ENCODE measurements around the gene HAS3. TPM values are rescaled to one million over a fixed set of nuclear protein-coding genes. Genes with fewer than 3 reads are reported as not detected.

The HAS3 gene
- total and polyA plus RNA-seq, 11 donors, result 0.21 to 2.0 (median 0.48) TPM

GRCh38 chr16:69127966-69128510 lies 22.6 kb downstream of the HAS3 start:
- WGBS, 4 donors, result 91 to 97% (median 94%) methylated on average over 12 of the region's 12 CpGs
- peaks cover 0 to 30% (median 3%) of the 10 kb centered on the region in 9 donors for H3K36me3 ChIP-seq
- no peak overlapping the region for H3K27ac ChIP-seq
- ATAC-seq (no peak), DNase-seq (peak in 1 of 5 donors; percentile 5)
- TF ChIP-seq CTCF (IDR thresholded peaks at IDR 0.05) (no peak), POLR2A (IDR thresholded peaks at IDR 0.05) (no peak)
- H3K4me1 ChIP-seq, result peaks cover 0 to 32% (median 17%) of the 10 kb centered on the region in 12 donors
- intact Hi-C loops (cut with DNase I), result loop anchor here in 5 of 10 donors (5.0 to 10.0 kb wide), 4 partner anchors 423 to 603 kb away; partner anchors contain the start of gene ZFP90 (in 1 of the 5)
- H3K27me3 ChIP-seq, result no peaks in the 10 kb centered on the region
- H3K4me3 ChIP-seq, result no peak overlapping the region
- H3K9me3 ChIP-seq, result no peaks in the 10 kb centered on the region

GRCh38 chr16:69130461-69130860 lies 25.0 kb downstream of the HAS3 start:
- H3K27me3 ChIP-seq, result no peaks in the 10 kb centered on the region
- H3K4me3 ChIP-seq, result peak overlapping the region in 4 of 12 donors; percentile 77 to 99 (median 95)
- peaks cover 0 to 22% (median 3%) of the 10 kb centered on the region in 9 donors for H3K36me3 ChIP-seq
- WGBS, 4 donors, result 62 to 72% (median 64%) methylated on average over 6 of the region's 6 CpGs
- intact Hi-C loops (cut with DNase I), result loop anchor here in 1 of 10 donors (10.0 kb wide), 1 partner anchor 596 kb away; the partner anchor contains the start of gene ZFP90
- H3K9me3 ChIP-seq, result no peaks in the 10 kb centered on the region
- ATAC-seq (no peak), DNase-seq (no peak)
- peak overlapping the region in 3 of 12 donors; percentile 50 to 92 (median 90) for H3K27ac ChIP-seq
- no peak for TF ChIP-seq CTCF (IDR thresholded peaks at IDR 0.05)
- no peak for TF ChIP-seq POLR2A (IDR thresholded peaks at IDR 0.05)
- H3K4me1 ChIP-seq, result peaks cover 0 to 44% (median 22%) of the 10 kb centered on the region in 12 donors

- Histone ChIP-seq H3K9me3 (no peaks in the 10 kb centered on the region), H3K27me3 (no peaks in the 10 kb centered on the region), H3K4me1 (peaks cover 0 to 39% (median 20%) of the 10 kb centered on the region in 12 donors), H3K36me3 (peaks cover 0 to 22% (median 3%) of the 10 kb centered on the region in 9 donors), H3K4me3 (peak overlapping the region; percentile 77 to 99 (median 89)), H3K27ac (peak overlapping the region; percentile 87 to 96 (median 92))
- ATAC-seq, result peak in 2 of 4 donors; percentile 9 to 58
- WGBS, 4 donors, result 3 to 10% (median 4%) methylated on average over 15 of the region's 15 CpGs
- DNase-seq, result peak in 1 of 5 donors; percentile 34
- no peak for TF ChIP-seq CTCF (IDR thresholded peaks at IDR 0.05)
- no peak for TF ChIP-seq POLR2A (IDR thresholded peaks at IDR 0.05)
- intact Hi-C loops (cut with DNase I), result loop anchor here in 1 of 10 donors (10.0 kb wide), 1 partner anchor 597 kb away; the partner anchor contains the start of gene ZFP90
Observed at GRCh38 chr16:69131167-69131838, 25.9 kb downstream of the HAS3 start.

- peaks cover 0 to 23% (median 8%) of the 10 kb centered on the region in 9 donors for H3K36me3 ChIP-seq
- H3K4me3 ChIP-seq, result peak overlapping the region; percentile 77 to 99 (median 89)
- intact Hi-C loops (cut with DNase I), result loop anchor here in 1 of 10 donors (10.0 kb wide), 1 partner anchor 597 kb away; the partner anchor contains the start of gene ZFP90
- ATAC-seq (peak; percentile 74 to 87 (median 82)), DNase-seq (peak; percentile 82 to 89 (median 87))
- peak overlapping the region; percentile 87 to 96 (median 92) for H3K27ac ChIP-seq
- no peaks in the 10 kb centered on the region for H3K9me3 ChIP-seq
- TF ChIP-seq POLR2A (IDR thresholded peaks at IDR 0.05) (no peak), CTCF (IDR thresholded peaks at IDR 0.05) (no peak)
- 0 to 2% (median 1%) methylated on average over 25 to 53 of the region's 53 CpGs for WGBS, 4 donors
- H3K27me3 ChIP-seq, result no peaks in the 10 kb centered on the region
- H3K4me1 ChIP-seq, result peaks cover 0 to 36% (median 19%) of the 10 kb centered on the region in 12 donors
Observed at GRCh38 chr16:69131839-69132423, 26.5 kb downstream of the HAS3 start.

All from heart left ventricle (tissue), 16 donors.